ENCODE data around the gene ADAMTSL5. TPM values are rescaled to one million over a fixed set of nuclear protein-coding genes. Genes with fewer than 3 reads are reported as not detected.
"Not testable (repeated sequence)": the region's sequence is repeated elsewhere in the genome, so short reads cannot be mapped to it uniquely, and the experiment has no call there.

Gene ADAMTSL5
- total and polyA plus RNA-seq, 4 experiments from 2014 or later, result 1.5 to 3.6 (median 2.4) TPM

DNA sequence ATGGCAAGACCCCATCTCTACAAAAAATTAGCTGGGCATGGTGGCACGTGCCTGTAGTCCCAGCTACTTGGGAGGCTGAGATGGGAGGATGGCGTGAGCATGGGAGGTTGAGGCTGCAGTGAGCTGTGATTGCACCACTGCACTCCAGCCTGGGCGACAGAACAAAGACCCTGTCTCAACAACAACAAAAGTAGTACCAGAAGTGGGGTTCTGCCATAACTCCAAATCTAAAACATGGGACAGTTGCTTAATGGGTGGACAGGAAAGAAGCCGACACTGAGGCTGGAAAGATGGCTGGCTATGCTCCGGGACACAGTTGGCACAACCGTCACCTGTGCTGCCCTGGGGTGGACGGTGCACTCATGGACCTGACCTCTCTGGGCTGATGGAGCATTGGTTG lies 22.9 kb upstream of the ADAMTSL5 start:
- H3K36me3 Mint-ChIP-seq; H3K27me3 ChIP-seq (ENCODE audit: insufficient read depth, low read length); DNase-seq; H3K4me1 Mint-ChIP-seq; H3K9me3 Mint-ChIP-seq; H3K9me3 ChIP-seq (ENCODE audit: control insufficient read depth in 1 of 2, low read length in 2 of 2); H3K27ac ChIP-seq (ENCODE audit: low read depth, low read length); H3K4me3 ChIP-seq (ENCODE audit: low read length in 2 of 2); H3K27ac Mint-ChIP-seq; H3K4me3 Mint-ChIP-seq; POLR2A ChIA-PET (ENCODE audit: partially characterized antibody); intact Hi-C loops (cut with micrococcal nuclease); H3K36me3 ChIP-seq (ENCODE audit: insufficient read depth, low read length); H3K4me1 ChIP-seq (ENCODE audit: insufficient read depth, low read length): not testable (repeated sequence)
- CTCF ChIA-PET (ENCODE audit: partially characterized antibody), result interaction anchor here (1.0 kb wide), 1 partner anchor 10 kb away, joined by 3 read pairs; no protein-coding TSS in a partner anchor
- H3K27me3 Mint-ChIP-seq, result peaks cover 13 to 16% of the 10 kb centered on the region in 2 donors

DNA sequence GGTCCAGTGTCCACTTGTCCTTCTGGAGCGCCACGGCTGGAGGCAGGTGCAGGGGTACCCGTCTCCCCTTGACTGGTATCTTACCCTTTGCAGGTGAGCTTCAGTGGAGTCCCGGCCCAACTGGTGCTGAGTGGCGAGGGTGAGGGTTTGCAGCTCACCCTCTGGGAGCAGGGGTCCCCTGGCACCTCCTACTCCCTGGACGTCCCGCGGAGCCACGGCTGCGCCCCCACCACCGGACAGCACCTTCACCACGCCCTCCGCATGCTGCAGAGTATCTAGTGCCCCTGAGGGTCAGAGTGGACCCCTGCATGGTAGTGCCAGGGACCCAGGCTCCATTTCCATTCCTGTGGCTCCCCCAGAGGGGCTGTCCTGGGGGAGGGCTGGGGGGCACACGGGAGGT lies 22.2 kb upstream of the ADAMTSL5 start:
- Histone ChIP-seq H3K36me3 (ENCODE audit: insufficient read depth, low read length) (no peaks in the 10 kb centered on the region), H3K4me1 (ENCODE audit: insufficient read depth, low read length) (no peaks in the 10 kb centered on the region), H3K9me3 (ENCODE audit: control insufficient read depth in 1 of 2, low read length in 2 of 2) (no peaks in the 10 kb centered on the region), H3K4me3 (ENCODE audit: low read length in 2 of 2) (no peak overlapping the region), H3K27ac (ENCODE audit: low read depth, low read length) (no peak overlapping the region), H3K27me3 (ENCODE audit: insufficient read depth, low read length) (no peaks in the 10 kb centered on the region)
- H3K27me3 Mint-ChIP-seq, result peaks cover 8 to 11% of the 10 kb centered on the region in 2 donors
- H3K4me1 Mint-ChIP-seq, result peaks cover 0 to 1% (median 0%) of the 10 kb centered on the region in 4 donors
- no peak overlapping the region for H3K4me3 Mint-ChIP-seq
- no peaks in the 10 kb centered on the region for H3K9me3 Mint-ChIP-seq
- no peak overlapping the region for H3K27ac Mint-ChIP-seq
- POLR2A ChIA-PET (ENCODE audit: partially characterized antibody), result no interaction called here
- CTCF ChIA-PET (ENCODE audit: partially characterized antibody), result interaction anchor here (1.0 kb wide), 1 partner anchor 11 kb away, joined by 3 read pairs; no protein-coding TSS in a partner anchor
- H3K36me3 Mint-ChIP-seq, result no peaks in the 10 kb centered on the region
- DNase-seq, result no peak
- intact Hi-C loops (cut with micrococcal nuclease), result no loop called here

DNA sequence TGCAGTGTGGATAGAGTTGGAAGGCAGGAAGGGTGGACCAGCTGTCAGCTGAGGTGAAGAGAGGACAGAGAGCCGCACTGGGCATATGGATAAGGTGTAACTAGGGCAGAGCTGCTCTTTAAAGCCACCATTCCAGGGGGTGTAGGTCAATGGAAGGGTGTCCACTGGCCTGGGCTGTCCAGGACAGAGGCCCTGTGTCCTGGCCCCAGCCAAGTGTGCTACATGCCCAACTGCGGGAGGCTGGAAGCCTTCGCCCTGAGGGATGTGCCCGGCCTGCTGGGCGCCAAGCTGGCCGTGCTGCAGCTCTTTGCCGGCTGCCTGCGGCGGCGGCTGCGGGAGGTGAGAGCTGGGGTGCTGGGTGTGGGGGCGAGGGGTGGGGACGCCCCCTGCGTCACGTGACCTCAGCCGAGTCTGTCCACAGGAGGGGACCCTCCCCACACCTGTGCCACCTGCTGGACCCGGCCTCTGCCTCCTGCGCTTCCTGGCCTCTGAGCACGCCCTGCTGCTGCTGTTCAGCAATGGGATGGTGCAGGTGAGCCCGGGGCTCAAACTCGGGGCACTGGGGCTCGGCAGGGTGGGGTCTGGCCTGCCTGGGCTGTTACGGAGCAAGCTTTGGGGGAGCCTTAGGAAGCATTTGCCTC lies 20.8 kb upstream of the ADAMTSL5 start:
- H3K9me3 ChIP-seq (ENCODE audit: control insufficient read depth in 1 of 2, low read length in 2 of 2), result no peaks in the 10 kb centered on the region
- Mint-ChIP-seq H3K4me1 (peaks cover 0 to 1% (median 0%) of the 10 kb centered on the region in 4 donors), H3K9me3 (no peaks in the 10 kb centered on the region), H3K27ac (no peak overlapping the region), H3K27me3 (peaks cover 8 to 11% of the 10 kb centered on the region in 2 donors), H3K4me3 (no peak overlapping the region), H3K36me3 (no peaks in the 10 kb centered on the region)
- no peak overlapping the region for H3K27ac ChIP-seq (ENCODE audit: low read depth, low read length)
- intact Hi-C loops (cut with micrococcal nuclease), result no loop called here
- no peak overlapping the region for H3K4me3 ChIP-seq (ENCODE audit: low read length in 2 of 2)
- ChIA-PET POLR2A (ENCODE audit: partially characterized antibody) (no interaction called here), CTCF (ENCODE audit: partially characterized antibody) (interaction anchor here (1.4 kb wide), 1 partner anchor 13 kb away, joined by 4 read pairs; no protein-coding TSS in a partner anchor)
- H3K27me3 ChIP-seq (ENCODE audit: insufficient read depth, low read length), result no peaks in the 10 kb centered on the region
- no peaks in the 10 kb centered on the region for H3K4me1 ChIP-seq (ENCODE audit: insufficient read depth, low read length)
- no peaks in the 10 kb centered on the region for H3K36me3 ChIP-seq (ENCODE audit: insufficient read depth, low read length)
- DNase-seq, result no peak

GRCh38 chr19:1532003-1532402 lies 19.2 kb upstream of the ADAMTSL5 start:
- POLR2A ChIA-PET (ENCODE audit: partially characterized antibody), result no interaction called here
- peaks cover 10 to 13% of the 10 kb centered on the region in 2 donors for H3K27me3 Mint-ChIP-seq
- no peaks in the 10 kb centered on the region for H3K27me3 ChIP-seq (ENCODE audit: insufficient read depth, low read length)
- no peak overlapping the region for H3K27ac ChIP-seq (ENCODE audit: low read depth, low read length)
- no peak overlapping the region for H3K4me3 Mint-ChIP-seq
- H3K36me3 ChIP-seq (ENCODE audit: insufficient read depth, low read length), result no peaks in the 10 kb centered on the region
- no peak overlapping the region for H3K27ac Mint-ChIP-seq
- H3K9me3 Mint-ChIP-seq, result peaks cover 0 to 1% (median 0%) of the 10 kb centered on the region in 8 donors
- H3K4me1 ChIP-seq (ENCODE audit: insufficient read depth, low read length), result no peaks in the 10 kb centered on the region
- CTCF ChIA-PET (ENCODE audit: partially characterized antibody), result no interaction called here
- H3K4me1 Mint-ChIP-seq, result peaks cover 0 to 1% (median 0%) of the 10 kb centered on the region in 4 donors
- H3K9me3 ChIP-seq (ENCODE audit: control insufficient read depth in 1 of 2, low read length in 2 of 2), result no peaks in the 10 kb centered on the region
- no peak for DNase-seq
- no peak overlapping the region for H3K4me3 ChIP-seq (ENCODE audit: low read length in 2 of 2)
- intact Hi-C loops (cut with micrococcal nuclease), result no loop called here
- no peaks in the 10 kb centered on the region for H3K36me3 Mint-ChIP-seq

GRCh38 chr19:1531587-1531986 lies 18.8 kb upstream of the ADAMTSL5 start:
- intact Hi-C loops (cut with micrococcal nuclease), result no loop called here
- Mint-ChIP-seq H3K27me3 (peaks cover 10 to 13% of the 10 kb centered on the region in 2 donors), H3K4me1 (peaks cover 0 to 1% (median 0%) of the 10 kb centered on the region in 4 donors), H3K4me3 (no peak overlapping the region), H3K9me3 (peaks cover 0 to 2% (median 0%) of the 10 kb centered on the region in 8 donors), H3K36me3 (no peaks in the 10 kb centered on the region), H3K27ac (no peak overlapping the region)
- H3K4me1 ChIP-seq (ENCODE audit: insufficient read depth, low read length), result no peaks in the 10 kb centered on the region
- no peaks in the 10 kb centered on the region for H3K9me3 ChIP-seq (ENCODE audit: control insufficient read depth in 1 of 2, low read length in 2 of 2)
- ChIA-PET POLR2A (ENCODE audit: partially characterized antibody) (no interaction called here), CTCF (ENCODE audit: partially characterized antibody) (no interaction called here)
- no peaks in the 10 kb centered on the region for H3K36me3 ChIP-seq (ENCODE audit: insufficient read depth, low read length)
- no peak for DNase-seq
- H3K27ac ChIP-seq (ENCODE audit: low read depth, low read length), result no peak overlapping the region
- no peaks in the 10 kb centered on the region for H3K27me3 ChIP-seq (ENCODE audit: insufficient read depth, low read length)
- no peak overlapping the region for H3K4me3 ChIP-seq (ENCODE audit: low read length in 2 of 2)

GRCh38 chr19:1530856-1531255 lies 18.0 kb upstream of the ADAMTSL5 start:
- intact Hi-C loops (cut with micrococcal nuclease); H3K9me3 ChIP-seq (ENCODE audit: control insufficient read depth in 1 of 2, low read length in 2 of 2); DNase-seq; H3K4me3 Mint-ChIP-seq; H3K9me3 Mint-ChIP-seq; H3K4me1 Mint-ChIP-seq; H3K4me3 ChIP-seq (ENCODE audit: low read length in 2 of 2); CTCF ChIA-PET (ENCODE audit: partially characterized antibody); H3K4me1 ChIP-seq (ENCODE audit: insufficient read depth, low read length); H3K27ac ChIP-seq (ENCODE audit: low read depth, low read length); H3K36me3 Mint-ChIP-seq; H3K27me3 ChIP-seq (ENCODE audit: insufficient read depth, low read length); H3K27ac Mint-ChIP-seq; POLR2A ChIA-PET (ENCODE audit: partially characterized antibody); H3K36me3 ChIP-seq (ENCODE audit: insufficient read depth, low read length): not testable (repeated sequence)
- H3K27me3 Mint-ChIP-seq, result peaks cover 16 to 17% of the 10 kb centered on the region in 2 donors

DNA sequence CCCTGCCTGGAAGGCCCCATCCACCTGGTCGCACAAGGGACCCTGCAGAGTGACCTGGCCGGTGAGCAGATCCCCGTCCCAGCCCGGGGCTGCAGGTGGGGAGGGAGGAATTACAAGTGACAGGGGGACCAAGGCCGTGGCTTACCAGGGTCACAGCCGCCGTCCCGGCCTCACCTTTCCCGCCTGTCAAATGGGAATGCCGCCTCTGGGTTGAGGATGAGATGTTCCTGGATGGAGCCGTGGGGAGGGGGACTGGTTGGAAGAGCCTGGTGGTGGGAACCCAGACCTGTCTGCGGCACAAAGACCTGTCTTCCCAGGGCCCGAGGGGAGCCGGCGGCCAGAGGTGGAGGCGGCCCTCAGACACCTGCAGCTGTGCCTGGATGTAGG lies 16.6 kb upstream of the ADAMTSL5 start:
- CTCF ChIA-PET (ENCODE audit: partially characterized antibody), result no interaction called here
- H3K27me3 Mint-ChIP-seq, result peaks cover 20 to 22% of the 10 kb centered on the region in 2 donors
- H3K36me3 ChIP-seq (ENCODE audit: insufficient read depth, low read length), result no peaks in the 10 kb centered on the region
- intact Hi-C loops (cut with micrococcal nuclease), result no loop called here
- peaks cover 0 to 3% (median 0%) of the 10 kb centered on the region in 8 donors for H3K9me3 Mint-ChIP-seq
- no peaks in the 10 kb centered on the region for H3K9me3 ChIP-seq (ENCODE audit: control insufficient read depth in 1 of 2, low read length in 2 of 2)
- H3K4me3 ChIP-seq (ENCODE audit: low read length in 2 of 2), result no peak overlapping the region
- peaks cover 0 to 7% (median 5%) of the 10 kb centered on the region in 4 donors for H3K4me1 Mint-ChIP-seq
- H3K27me3 ChIP-seq (ENCODE audit: insufficient read depth, low read length), result peaks cover 9% of the 10 kb centered on the region
- DNase-seq, result no peak
- POLR2A ChIA-PET (ENCODE audit: partially characterized antibody), result no interaction called here
- no peak overlapping the region for H3K4me3 Mint-ChIP-seq
- no peaks in the 10 kb centered on the region for H3K4me1 ChIP-seq (ENCODE audit: insufficient read depth, low read length)
- no peaks in the 10 kb centered on the region for H3K36me3 Mint-ChIP-seq
- no peak overlapping the region for H3K27ac ChIP-seq (ENCODE audit: low read depth, low read length)
- no peak overlapping the region for H3K27ac Mint-ChIP-seq
